Measurements from ENCODE around the gene CAMK2B.

Gene CAMK2B

GRCh38 chr7:44221231-44221791, 104.1 kb downstream of the CAMK2B start:
- TF ChIP-seq FOXP2 (optimal IDR thresholded peaks at IDR 0.05; ENCODE audit: borderline replicate concordance, extremely low read depth, extremely low read length, insufficient read depth): no peak
- no peak for TF ChIP-seq SIN3A (IDR thresholded peaks at IDR 0.05; ENCODE audit: borderline replicate concordance, insufficient read depth, low read length)
- no peak for TF ChIP-seq TAF1 (IDR thresholded peaks at IDR 0.05; ENCODE audit: borderline replicate concordance, insufficient read depth, low read length)
- no peak for TF ChIP-seq REST (IDR thresholded peaks at IDR 0.05; ENCODE audit: insufficient read depth in 1 of 2, low read depth in 2 of 2, low read length in 2 of 2)
- no peak for TF ChIP-seq POLR2AphosphoS5 (IDR thresholded peaks at IDR 0.05; ENCODE audit: low read depth, low read length)

GRCh38 chr7:44220358-44221112, 104.9 kb downstream of the CAMK2B start:
- no peak for TF ChIP-seq POLR2AphosphoS5 (IDR thresholded peaks at IDR 0.05; ENCODE audit: low read depth, low read length)
- no peak for TF ChIP-seq SIN3A (IDR thresholded peaks at IDR 0.05; ENCODE audit: borderline replicate concordance, insufficient read depth, low read length)
- no peak for TF ChIP-seq FOXP2 (optimal IDR thresholded peaks at IDR 0.05; ENCODE audit: borderline replicate concordance, extremely low read depth, extremely low read length, insufficient read depth)
- no peak for TF ChIP-seq TAF1 (IDR thresholded peaks at IDR 0.05; ENCODE audit: borderline replicate concordance, insufficient read depth, low read length)
- TF ChIP-seq REST (IDR thresholded peaks at IDR 0.05; ENCODE audit: insufficient read depth in 1 of 2, low read depth in 2 of 2, low read length in 2 of 2): no peak

- TF ChIP-seq SIN3A (IDR thresholded peaks at IDR 0.05; ENCODE audit: borderline replicate concordance, insufficient read depth, low read length): no peak
- no peak for TF ChIP-seq FOXP2 (optimal IDR thresholded peaks at IDR 0.05; ENCODE audit: borderline replicate concordance, extremely low read depth, extremely low read length, insufficient read depth)
- TF ChIP-seq TAF1 (IDR thresholded peaks at IDR 0.05; ENCODE audit: borderline replicate concordance, insufficient read depth, low read length): no peak
- TF ChIP-seq POLR2AphosphoS5 (IDR thresholded peaks at IDR 0.05; ENCODE audit: low read depth, low read length): no peak
- TF ChIP-seq REST (IDR thresholded peaks at IDR 0.05; ENCODE audit: insufficient read depth in 1 of 2, low read depth in 2 of 2, low read length in 2 of 2): no peak
Measured at GRCh38 chr7:44220046-44220357, 105.4 kb downstream of the CAMK2B start.

- no peak for TF ChIP-seq SIN3A (IDR thresholded peaks at IDR 0.05; ENCODE audit: borderline replicate concordance, insufficient read depth, low read length)
- no peak for TF ChIP-seq REST (IDR thresholded peaks at IDR 0.05; ENCODE audit: insufficient read depth in 1 of 2, low read depth in 2 of 2, low read length in 2 of 2)
- no peak for TF ChIP-seq POLR2AphosphoS5 (IDR thresholded peaks at IDR 0.05; ENCODE audit: low read depth, low read length)
- no peak for TF ChIP-seq TAF1 (IDR thresholded peaks at IDR 0.05; ENCODE audit: borderline replicate concordance, insufficient read depth, low read length)
- TF ChIP-seq FOXP2 (optimal IDR thresholded peaks at IDR 0.05; ENCODE audit: borderline replicate concordance, extremely low read depth, extremely low read length, insufficient read depth): no peak
Measured at GRCh38 chr7:44219371-44220045, 105.9 kb downstream of the CAMK2B start.

All from PFSK-1 (cell line).